IMR-90 (cell line): Measurements from ENCODE around the gene DGLUCY. TPM values are rescaled to one million over a fixed set of nuclear protein-coding genes. Genes with fewer than 3 reads are reported as not detected.

ENCODE experiments used
- ATAC-seq: fragments of 200-7000 bp; cut with Tn5 transposase; 2 replicates; pipeline ENCODE4 v1.9.1; 2020; ENCODE audit warnings: low read depth, mild to moderate bottlenecking, moderate library complexity
- BruUV-seq: library from RNA; stranded (reverse); fragments of 400-500 nt; replicated peaks from 2 replicates; lab custom pipeline; 2021; lab: Mats Ljungman, UMichigan
- CTCF ChIA-PET: fragments of 300-600 bp; formaldehyde crosslinking; extraction: SDS; loops from one replicate; lab custom pipeline; 2021; ENCODE audit warnings: antibody characterized with exemption; lab: Yijun Ruan, JAX
- POLR2A ChIA-PET: fragments of 300-600 bp; sonication (Branson Sonifier 250); formaldehyde crosslinking; loops from one replicate; lab custom pipeline; 2022; ENCODE audit warnings: antibody characterized with exemption; ENCODE audit not compliant: unreplicated experiment; lab: Charles Lee
- DNase-seq: peaks from one replicate; pipeline ENCODE4 v3.0.0; 2013
- H2AFZ ChIP-seq: replicated peaks from 2 replicates; pipeline ENCODE3; 2013; ENCODE audit warnings: low read length, mild to moderate bottlenecking; ENCODE audit not compliant: poor library complexity
- H2AK5ac ChIP-seq: 2 replicates; pipeline ENCODE4 v1.6.1; 2013; ENCODE audit warnings: low read depth, low read length, inconsistent platforms
- H2AK9ac ChIP-seq: replicated peaks from 2 replicates; pipeline ENCODE3; 2013; ENCODE audit warnings: mild to moderate bottlenecking, low read depth, low read length, moderate library complexity; ENCODE audit not compliant: poor library complexity
- H2BK120ac ChIP-seq: 2 replicates; pipeline ENCODE4 v1.6.1; 2013; ENCODE audit warnings: low read depth, low read length, inconsistent platforms
- H2BK15ac ChIP-seq: 3 replicates; pipeline ENCODE4 v1.6.1; 2013; ENCODE audit warnings: low read depth, low read length, inconsistent platforms
- H2BK20ac ChIP-seq: 2 replicates; pipeline ENCODE4 v1.6.1; 2013; ENCODE audit warnings: low read depth, mild to moderate bottlenecking, inconsistent platforms, low read length, moderate library complexity
- H2BK5ac ChIP-seq: 2 replicates; pipeline ENCODE4 v1.6.1; 2013; ENCODE audit warnings: mild to moderate bottlenecking, low read depth, low read length, inconsistent platforms; ENCODE audit not compliant: poor library complexity, severe bottlenecking
- H3K14ac ChIP-seq: replicated peaks from 2 replicates; pipeline ENCODE4 v1.6.1; 2013; ENCODE audit warnings: low read depth, low read length, inconsistent platforms
- H3K18ac ChIP-seq: 2 replicates; pipeline ENCODE4 v1.6.1; 2013; ENCODE audit warnings: low read depth, low read length, control low read depth
- H3K23ac ChIP-seq: 2 replicates; pipeline ENCODE4 v1.6.1; 2013; ENCODE audit warnings: low read depth, low read length, inconsistent platforms
- H3K27ac ChIP-seq: 2 replicates; pipeline ENCODE4 v1.5.1; 2013; ENCODE audit warnings: mild to moderate bottlenecking, control low read depth, low read length; ENCODE audit not compliant: insufficient read depth
- H3K27me3 ChIP-seq: 2 replicates; pipeline ENCODE4 v1.6.1; 2013; ENCODE audit warnings: low read length; ENCODE audit not compliant: control insufficient read depth, insufficient read depth
- H3K36me3 ChIP-seq: 2 replicates; pipeline ENCODE4 v1.6.1; 2013; ENCODE audit warnings: low read length, mixed read lengths; ENCODE audit not compliant: control insufficient read depth, insufficient read depth
- H3K4ac ChIP-seq: 2 replicates; pipeline ENCODE4 v1.6.1; 2013; ENCODE audit warnings: low read depth, low read length, inconsistent platforms
- H3K4me1 ChIP-seq: 2 replicates; pipeline ENCODE4 v1.6.1; 2013; ENCODE audit warnings: low read length, mixed read lengths; ENCODE audit not compliant: control insufficient read depth, insufficient read depth
- H3K4me2 ChIP-seq: 2 replicates; pipeline ENCODE4 v1.6.1; 2013; ENCODE audit warnings: low read depth, mild to moderate bottlenecking, control low read depth, low read length, moderate library complexity
- H3K4me3 ChIP-seq: 2 replicates; pipeline ENCODE4 v1.5.1; 2013; ENCODE audit warnings: low read depth, mild to moderate bottlenecking, control low read depth, low read length, moderate library complexity; ENCODE audit not compliant: insufficient read depth
- H3K56ac ChIP-seq: 2 replicates; pipeline ENCODE4 v1.6.1; 2013; ENCODE audit warnings: low read length, inconsistent platforms; ENCODE audit not compliant: insufficient read depth; ENCODE audit errors: extremely low read depth
- H3K79me1 ChIP-seq, 2 experiments: 2 replicates each; pipeline ENCODE4 v1.6.1; 2013; ENCODE audit warnings: low read length in 2 of 2, inconsistent platforms in 1 of 2, low read depth in 1 of 2
- H3K9ac ChIP-seq: 2 replicates; pipeline ENCODE4 v1.6.1; 2013; ENCODE audit warnings: low read depth, low read length, control low read depth
- H3K9me1 ChIP-seq: 2 replicates; pipeline ENCODE4 v1.6.1; 2013; ENCODE audit warnings: low read length, inconsistent platforms; ENCODE audit not compliant: insufficient read depth
- H3K9me3 ChIP-seq: 2 replicates; pipeline ENCODE4 v1.6.1; 2013; ENCODE audit warnings: low read length; ENCODE audit not compliant: control insufficient read depth, insufficient read depth
- H4K20me1 ChIP-seq: 2 replicates; pipeline ENCODE4 v1.6.1; 2013; ENCODE audit warnings: low read length, inconsistent platforms; ENCODE audit not compliant: insufficient read depth
- H4K5ac ChIP-seq: 2 replicates; pipeline ENCODE4 v1.6.1; 2013; ENCODE audit warnings: mild to moderate bottlenecking, low read depth, low read length, control low read depth
- H4K8ac ChIP-seq, 2 experiments: 2 replicates each; pipeline ENCODE4 v1.6.1; 2013; ENCODE audit warnings: low read depth in 2 of 2, low read length in 2 of 2, control low read depth in 1 of 2, inconsistent platforms in 1 of 2
- H4K91ac ChIP-seq: 2 replicates; pipeline ENCODE4 v1.6.1; 2013; ENCODE audit warnings: low read depth, low read length, inconsistent platforms; ENCODE audit not compliant: insufficient read depth
- BHLHE40 ChIP-seq: fragments of 150-350 bp; IDR thresholded peaks from 2 replicates; pipeline ENCODE4 v1.6.1; 2016; ENCODE audit warnings: mild to moderate bottlenecking, low read depth, low read length
- CEBPB ChIP-seq: IDR thresholded peaks from 2 replicates; pipeline ENCODE4 v1.6.1; 2012; ENCODE audit warnings: low read depth, low read length, improper control_type of control experiment
- CHD1 ChIP-seq: IDR thresholded peaks from 2 replicates; pipeline ENCODE4 v1.6.1; 2012; ENCODE audit warnings: low read depth, low read length, improper control_type of control experiment
- ELK1 ChIP-seq: fragments of 150-350 bp; IDR thresholded peaks from 2 replicates; pipeline ENCODE4 v1.6.1; 2016; ENCODE audit warnings: low read depth, mild to moderate bottlenecking, low read length, moderate library complexity, borderline replicate concordance
- FOS ChIP-seq: fragments of 150-350 bp; IDR thresholded peaks from 2 replicates; pipeline ENCODE4 v1.6.1; 2016; ENCODE audit warnings: low read depth, low read length
- MAFK ChIP-seq: IDR thresholded peaks from 2 replicates; pipeline ENCODE4 v1.6.1; 2012; ENCODE audit warnings: low read depth, low read length, improper control_type of control experiment
- MAZ ChIP-seq: IDR thresholded peaks from 2 replicates; pipeline ENCODE4 v1.6.1; 2012; ENCODE audit warnings: low read depth, mild to moderate bottlenecking, low read length, improper control_type of control experiment, moderate library complexity, borderline replicate concordance
- MXI1 ChIP-seq: IDR thresholded peaks from 2 replicates; pipeline ENCODE4 v1.6.1; 2012; ENCODE audit warnings: low read depth, mild to moderate bottlenecking, low read length, moderate library complexity, borderline replicate concordance
- NFE2L2 ChIP-seq: fragments of 150-350 bp; IDR thresholded peaks from 2 replicates; pipeline ENCODE4 v1.6.1; 2016; ENCODE audit warnings: low read depth, mild to moderate bottlenecking, low read length
- POLR2A ChIP-seq: IDR thresholded peaks from 2 replicates; pipeline ENCODE4 v1.6.1; 2012; ENCODE audit warnings: mild to moderate bottlenecking, low read depth, low read length
- RAD21 ChIP-seq: IDR thresholded peaks from 2 replicates; pipeline ENCODE4 v1.6.1; 2012; ENCODE audit warnings: low read length, improper control_type of control experiment
- RCOR1 ChIP-seq: IDR thresholded peaks from 2 replicates; pipeline ENCODE4 v1.6.1; 2012; ENCODE audit warnings: mild to moderate bottlenecking, low read length, improper control_type of control experiment; ENCODE audit not compliant: insufficient replicate concordance
- RFX5 ChIP-seq: IDR thresholded peaks from 2 replicates; pipeline ENCODE4 v1.8.0; 2012; ENCODE audit warnings: low read depth, mild to moderate bottlenecking, low read length, moderate library complexity
- SMC3 ChIP-seq: fragments of 150-350 bp; IDR thresholded peaks from 2 replicates; pipeline ENCODE4 v1.6.1; 2016; ENCODE audit warnings: low read depth, mild to moderate bottlenecking, antibody characterized with exemption, low read length, moderate library complexity
- USF2 ChIP-seq: fragments of 150-350 bp; IDR thresholded peaks from 2 replicates; pipeline ENCODE4 v1.6.1; 2017; ENCODE audit warnings: mild to moderate bottlenecking, antibody characterized with exemption, low read length, low read depth
- WGBS, 2 experiments: methylation state at CpG; one replicate each; pipeline versions ENCODE4 v1.1.5 to v1.1.7; 2013; ENCODE audit warnings: missing lambda C conversion rate in 2 of 2; ENCODE audit not compliant: insufficient read length in 1 of 2; ENCODE audit errors: extremely low coverage in 2 of 2; 5-methylcytosine and 5-hydroxymethylcytosine counted together
- dilution Hi-C: fragments of 300-500 bp; cut with HindIII; formaldehyde crosslinking; loops from one replicate; pipeline ENCODE4 v1.14.3; 2018; ENCODE audit warnings: low sequenced_read_pairs; ENCODE audit not compliant: unreplicated experiment
- in situ Hi-C: fragments of 300-500 bp; cut with MboI; formaldehyde crosslinking; loops from 3 replicates; pipeline ENCODE4 v1.14.3; 2019; ENCODE audit warnings: low sequenced_read_pairs, inconsistent platforms, mixed read lengths
- intact Hi-C: fragments of 100-400 bp; cut with micrococcal nuclease; formaldehyde crosslinking; loops from 2 replicates; pipeline ENCODE4 v1.10.0; 2022
- polyA plus RNA-seq, 3 experiments: library from polyadenylated mRNA; depleted of rRNA; stranded (reverse); fragments of >200 nt; gene quantifications; 2 replicates each; pipeline ENCODE4 v1.2.3, GENCODE V29; 2012; ENCODE audit warnings: low replicate concordance in 1 of 3
- total RNA-seq: library from RNA; depleted of rRNA; stranded (reverse); fragments of >200 nt; gene quantifications from 2 replicates; pipeline ENCODE4 v1.2.3, GENCODE V29; 2012
- TF ChIP-seq, protein P1 (sequence below): conservative IDR thresholded peaks from 2 replicates; pipeline ENCODE4 v1.5.1; 2012; ENCODE audit warnings: mild to moderate bottlenecking, low read depth, low read length, improper control_type of control experiment

DGLUCY gene
- total and polyA plus RNA-seq, 2 of the 4 experiments (the other 2 are of a cell fraction), result 8.5 to 13.3 TPM

GRCh38 chr14:91195881-91196280 is 82.0 kb downstream of the DGLUCY start:
- H2AK5ac ChIP-seq, result no peak overlapping the region
- no peak overlapping the region for H2AFZ ChIP-seq
- H2BK120ac ChIP-seq, result no peak overlapping the region
- no peak overlapping the region for H3K4me3 ChIP-seq
- no peak overlapping the region for H2BK20ac ChIP-seq
- intact Hi-C loops, result no loop called here
- H3K79me1 ChIP-seq, result no peaks in the 10 kb centered on the region
- 97% methylated on average over 5 of the region's 10 CpGs; no CpG with 5 or more reads in 1 of the 2 experiments for WGBS, 2 experiments
- no peak overlapping the region for H3K4ac ChIP-seq
- no peak overlapping the region for H3K23ac ChIP-seq
- no peak overlapping the region for H2BK15ac ChIP-seq
- no peak overlapping the region for H4K8ac ChIP-seq
- no TSS peak for BruUV-seq
- H3K9me1 ChIP-seq, result peaks cover 3% of the 10 kb centered on the region; the same call in 1 of the 2 replicates
- H2AK9ac ChIP-seq, result no peak overlapping the region
- no peak overlapping the region for H3K56ac ChIP-seq
- no peak overlapping the region for H3K4me2 ChIP-seq
- ChIA-PET CTCF (interaction anchor here (1.2 kb wide), 1 partner anchor 10 kb away, joined by 3 read pairs; no protein-coding TSS in a partner anchor), POLR2A (no interaction called here)
- in situ Hi-C loops, result no loop called here
- TF ChIP-seq MAZ (no peak), MAFK (no peak), POLR2A (no peak), NFE2L2 (no peak), MXI1 (no peak), USF2 (no peak), BHLHE40 (no peak), CHD1 (no peak), SMC3 (no peak), FOS (no peak), RAD21 (no peak), RCOR1 (no peak), RFX5 (no peak), ELK1 (no peak), CEBPB (no peak)
- TF ChIP-seq, protein P1, sequence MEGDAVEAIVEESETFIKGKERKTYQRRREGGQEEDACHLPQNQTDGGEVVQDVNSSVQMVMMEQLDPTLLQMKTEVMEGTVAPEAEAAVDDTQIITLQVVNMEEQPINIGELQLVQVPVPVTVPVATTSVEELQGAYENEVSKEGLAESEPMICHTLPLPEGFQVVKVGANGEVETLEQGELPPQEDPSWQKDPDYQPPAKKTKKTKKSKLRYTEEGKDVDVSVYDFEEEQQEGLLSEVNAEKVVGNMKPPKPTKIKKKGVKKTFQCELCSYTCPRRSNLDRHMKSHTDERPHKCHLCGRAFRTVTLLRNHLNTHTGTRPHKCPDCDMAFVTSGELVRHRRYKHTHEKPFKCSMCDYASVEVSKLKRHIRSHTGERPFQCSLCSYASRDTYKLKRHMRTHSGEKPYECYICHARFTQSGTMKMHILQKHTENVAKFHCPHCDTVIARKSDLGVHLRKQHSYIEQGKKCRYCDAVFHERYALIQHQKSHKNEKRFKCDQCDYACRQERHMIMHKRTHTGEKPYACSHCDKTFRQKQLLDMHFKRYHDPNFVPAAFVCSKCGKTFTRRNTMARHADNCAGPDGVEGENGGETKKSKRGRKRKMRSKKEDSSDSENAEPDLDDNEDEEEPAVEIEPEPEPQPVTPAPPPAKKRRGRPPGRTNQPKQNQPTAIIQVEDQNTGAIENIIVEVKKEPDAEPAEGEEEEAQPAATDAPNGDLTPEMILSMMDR, result no peak
- H4K5ac ChIP-seq, result no peak overlapping the region
- no peak overlapping the region for H4K91ac ChIP-seq
- H3K27me3 ChIP-seq, result no peaks in the 10 kb centered on the region
- dilution Hi-C loops, result no loop called here
- no peak overlapping the region for H3K9ac ChIP-seq
- H3K9me3 ChIP-seq, result no peaks in the 10 kb centered on the region
- H3K36me3 ChIP-seq, result peaks cover 8% of the 10 kb centered on the region
- no peak overlapping the region for H3K27ac ChIP-seq
- no peak overlapping the region for H2BK5ac ChIP-seq
- no peak overlapping the region for H3K18ac ChIP-seq
- no peak overlapping the region for H3K14ac ChIP-seq
- H4K20me1 ChIP-seq, result no peaks in the 10 kb centered on the region
- no peak for ATAC-seq
- no peak for DNase-seq
- 0 out of 2 replicates have a peak, but pooled peaks cover 2% of the 10 kb centered on the region for H3K4me1 ChIP-seq
